Dermis blood vessel endothelial cell (primary cell): ENCODE measurements around the gene TUBB3. TPM values are rescaled to one million over a fixed set of nuclear protein-coding genes. Genes with fewer than 3 reads are reported as not detected.
"Not testable (repeated sequence)": the region's sequence is repeated elsewhere in the genome, so short reads cannot be mapped to it uniquely, and the experiment has no call there.

Experiments used
- DNase-seq: peaks from one replicate; pipeline ENCODE4 v3.0.0; 2010
- total RNA-seq: library from RNA; depleted of rRNA; stranded (reverse); fragments of >200 nt; gene quantifications from 2 replicates; pipeline ENCODE4 v1.2.3, GENCODE V29; 2014

The TUBB3 gene
- total RNA-seq, 1 donor from 2014 or later, result 102 TPM

- not testable (repeated sequence) for DNase-seq
Observed at GRCh38 chr16:89968074-89968473, 44.9 kb downstream of the TUBB3 start.

GRCh38 chr16:89969741-89970410, 46.7 kb downstream of the TUBB3 start:
- DNase-seq, result no peak

GRCh38 chr16:89971495-89972243, 48.5 kb downstream of the TUBB3 start:
- no peak for DNase-seq

- DNase-seq, result peak; percentile 95
Observed at GRCh38 chr16:89972244-89973234, 49.4 kb downstream of the TUBB3 start.

DNA sequence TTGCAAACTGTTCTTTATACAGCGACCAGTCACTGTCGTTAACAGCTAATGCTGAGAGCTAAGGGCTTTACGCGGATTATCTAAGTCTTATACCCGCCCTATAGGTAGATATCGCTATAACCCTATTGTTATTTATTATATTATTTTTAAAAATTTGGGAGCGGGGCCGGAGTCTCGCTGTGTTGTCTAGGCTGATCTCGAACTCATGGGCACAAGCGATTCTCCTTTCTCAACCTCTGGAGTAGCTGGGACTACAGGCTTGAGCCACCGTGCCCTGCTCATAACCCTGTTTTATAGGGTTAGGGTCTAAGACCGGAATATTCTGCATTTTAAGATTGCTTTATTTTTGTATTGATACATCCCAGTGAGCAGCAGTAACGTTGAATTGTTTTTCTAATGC, 50.1 kb downstream of the TUBB3 start:
- DNase-seq, result no peak

DNA sequence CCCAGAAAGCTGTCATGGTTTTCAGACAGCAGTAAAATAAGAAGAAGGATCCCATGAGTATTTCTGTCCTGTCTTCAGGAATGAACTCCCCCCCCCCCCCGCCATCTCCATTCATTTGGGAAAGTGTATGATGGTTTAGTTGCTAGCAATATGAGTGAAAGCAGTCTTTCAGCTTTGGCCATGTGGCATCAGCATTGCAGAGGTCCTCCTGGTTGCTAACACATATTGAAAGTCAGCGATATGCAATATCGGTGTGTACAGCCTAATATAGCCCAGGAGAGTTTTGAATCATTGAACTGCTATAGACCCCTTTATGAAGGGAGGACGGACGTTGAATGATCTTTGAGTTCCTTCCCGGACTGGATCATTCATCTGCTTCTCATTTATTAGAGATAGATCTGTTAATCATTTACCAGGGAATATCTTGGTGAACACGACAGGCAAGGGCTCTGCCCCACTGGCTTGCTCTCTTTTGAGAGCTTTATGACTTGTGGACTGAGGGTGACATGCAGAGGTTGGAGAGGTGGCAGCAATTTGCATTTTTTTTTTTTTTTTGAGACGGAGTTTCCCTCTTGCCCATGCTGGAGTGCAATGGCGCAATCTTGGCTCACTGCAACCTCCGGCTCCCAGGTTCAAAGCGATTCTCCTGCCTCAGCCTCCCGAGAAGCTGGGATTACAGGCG, 50.7 kb downstream of the TUBB3 start:
- no peak for DNase-seq

GRCh38 chr16:89974870-89975269, 51.7 kb downstream of the TUBB3 start:
- DNase-seq, result no peak

GRCh38 chr16:89981414-89981813, 58.3 kb downstream of the TUBB3 start:
- DNase-seq, result peak; percentile 49

DNA sequence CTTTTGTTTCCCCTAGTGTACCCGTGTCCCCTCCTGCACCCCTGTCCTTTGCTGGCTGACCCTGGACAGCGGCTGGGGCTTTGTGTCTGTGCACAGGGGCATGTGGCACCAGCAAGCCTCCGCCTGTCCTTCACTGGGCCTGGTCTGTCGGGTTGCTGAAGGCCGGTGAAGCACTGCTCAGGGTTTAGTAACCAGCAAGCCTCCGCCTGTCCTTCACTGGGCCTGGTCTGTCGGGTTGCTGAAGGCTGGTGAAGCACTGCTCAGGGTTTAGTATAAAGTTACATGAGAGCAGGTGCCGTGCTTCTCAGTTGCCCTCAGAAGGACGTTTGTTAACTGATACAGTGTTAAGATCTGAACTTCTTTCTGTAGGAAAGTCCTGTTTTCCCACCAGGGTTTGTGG, 59.2 kb downstream of the TUBB3 start:
- no peak for DNase-seq

GRCh38 chr16:89983536-89983935, 60.4 kb downstream of the TUBB3 start:
- DNase-seq, result no peak

- no peak for DNase-seq
Observed at GRCh38 chr16:89984216-89984615, 61.1 kb downstream of the TUBB3 start.

- DNase-seq, result no peak
Observed at GRCh38 chr16:89985219-89985618, 62.1 kb downstream of the TUBB3 start.

Other genes with a start within 250 kb of the TUBB3 start
- 48.2 and 71.1 TPM in 2 replicates for gene CDK10, start 236.7 kb upstream of the TUBB3 start, total RNA-seq
- gene SPATA2L, start 221.6 kb upstream of the TUBB3 start, total RNA-seq, result 19.1 and 36.6 TPM in 2 replicates
- gene VPS9D1, start 202.4 kb upstream of the TUBB3 start, total RNA-seq, result 5.8 and 7.3 TPM in 2 replicates
- gene ZNF276, start 201.8 kb upstream of the TUBB3 start, total RNA-seq, result 27.4 and 44.2 TPM in 2 replicates
- gene FANCA, start 106.7 kb upstream of the TUBB3 start, total RNA-seq, result 16.8 and 17.3 TPM in 2 replicates
- 2.1 and 2.7 TPM in 2 replicates for gene SPIRE2, start 94.9 kb upstream of the TUBB3 start, total RNA-seq
- gene TCF25, start 49.8 kb upstream of the TUBB3 start, total RNA-seq, result 170 and 206 TPM in 2 replicates
- 2.3 and 2.6 TPM in 2 replicates for gene MC1R, start 4.5 kb upstream of the TUBB3 start, total RNA-seq
- 120 and 125 TPM in 2 replicates for gene DEF8, start 25.4 kb downstream of the TUBB3 start, total RNA-seq
- gene DBNDD1, start 96.1 kb downstream of the TUBB3 start, total RNA-seq, result 10.4 and 29.8 TPM in 2 replicates
- not detected in 2 replicates for gene PRDM7, start 154.0 kb downstream of the TUBB3 start, total RNA-seq